ENCODE data around the gene ALOX12B.
"Not testable (repeated sequence)": the region's sequence is repeated elsewhere in the genome, so short reads cannot be mapped to it uniquely, and the experiment has no call there.

The ALOX12B gene

GRCh38 chr17:8118769-8119580, 31.5 kb upstream of the ALOX12B start:
- DNase-seq: peak; percentile 80

GRCh38 chr17:8117980-8118768, 30.7 kb upstream of the ALOX12B start, which contains the start of gene ALOXE3:
Gene ALOXE3 (minus strand): TSS chr17:8118514. CDS start chr17:8117990, 524 bp downstream.
- no peak for DNase-seq

- peak; percentile 10 for DNase-seq
Measured at GRCh38 chr17:8117367-8117979, 30.0 kb upstream of the ALOX12B start.

- DNase-seq: no peak
Measured at GRCh38 chr17:8116776-8117175, 29.3 kb upstream of the ALOX12B start.

- no peak for DNase-seq
Measured at GRCh38 chr17:8110907-8111306, 23.4 kb upstream of the ALOX12B start.

GRCh38 chr17:8110456-8110804, 22.9 kb upstream of the ALOX12B start:
- DNase-seq: no peak

GRCh38 chr17:8109661-8110455, 22.3 kb upstream of the ALOX12B start:
- peak; percentile 13 for DNase-seq

- DNase-seq: no peak
Measured at GRCh38 chr17:8108972-8109660, 21.6 kb upstream of the ALOX12B start.

GRCh38 chr17:8106980-8107379, 19.5 kb upstream of the ALOX12B start:
- DNase-seq: not testable (repeated sequence)

GRCh38 chr17:8105957-8106398, 18.5 kb upstream of the ALOX12B start:
- no peak for DNase-seq

GRCh38 chr17:8104911-8105310, 17.4 kb upstream of the ALOX12B start:
- DNase-seq: no peak

- no peak for DNase-seq
Measured at GRCh38 chr17:8103549-8103948, 16.0 kb upstream of the ALOX12B start.

GRCh38 chr17:8101721-8102120, 14.2 kb upstream of the ALOX12B start:
- no peak for DNase-seq

- DNase-seq: no peak
Measured at GRCh38 chr17:8100763-8101162, 13.2 kb upstream of the ALOX12B start.

GRCh38 chr17:8100111-8100510, 12.6 kb upstream of the ALOX12B start:
- DNase-seq: no peak

- DNase-seq: no peak
Measured at GRCh38 chr17:8096541-8096940, 9.0 kb upstream of the ALOX12B start.

- DNase-seq: no peak
Measured at GRCh38 chr17:8095361-8095760, 7.8 kb upstream of the ALOX12B start.

GRCh38 chr17:8091033-8091687, 3.6 kb upstream of the ALOX12B start:
- DNase-seq: no peak

- no peak for DNase-seq
Measured at GRCh38 chr17:8089728-8090127, 2.2 kb upstream of the ALOX12B start.

GRCh38 chr17:8087952-8088230, 375 bp upstream of the ALOX12B start:
- no peak for DNase-seq

- DNase-seq: no peak
Measured at GRCh38 chr17:8084250-8084649, 3.3 kb downstream of the ALOX12B start.

- no peak for DNase-seq
Measured at GRCh38 chr17:8082292-8082691, 5.2 kb downstream of the ALOX12B start.
